Ascending aorta (tissue), 2 donors: ENCODE measurements around the gene VWC2. TPM values are rescaled to one million over a fixed set of nuclear protein-coding genes. Genes with fewer than 3 reads are reported as not detected.

ENCODE experiments used
- DNase-seq, 2 donors: peaks; one replicate each; pipeline ENCODE4 v3.0.0-alpha.2; 2019; ENCODE audit warnings: low spot score in 2 of 2
- H3K27ac ChIP-seq, 2 donors: fragments of 200-600 bp; sonication (generic); one replicate each; pipeline ENCODE4 v1.5.1; 2016 to 2017; ENCODE audit warnings: mild to moderate bottlenecking in 1 of 2
- H3K27me3 ChIP-seq: fragments of 200-600 bp; sonication (generic); one replicate; pipeline ENCODE4 v1.5.1; 2017
- H3K36me3 ChIP-seq, 2 donors: fragments of 200-600 bp; sonication (generic); one replicate each; pipeline ENCODE4 v1.5.1; 2016
- H3K4me1 ChIP-seq, 2 donors: fragments of 200-600 bp; sonication (generic); one replicate each; pipeline ENCODE4 v1.5.1; 2016 to 2017; ENCODE audit warnings: mild to moderate bottlenecking in 1 of 2
- H3K4me3 ChIP-seq, 2 donors: fragments of 200-600 bp; sonication (generic); one replicate each; pipeline ENCODE4 v1.5.1; 2016 to 2017; ENCODE audit warnings: mild to moderate bottlenecking in 1 of 2
- H3K9me3 ChIP-seq, 2 donors: fragments of 200-600 bp; sonication (generic); one replicate each; pipeline ENCODE4 v1.5.1; 2016
- intact Hi-C: fragments of 100-400 bp; cut with DNase I; formaldehyde crosslinking; loops from one replicate; pipeline ENCODE4 v1.15.1; 2023
- total RNA-seq: library from RNA; depleted of rRNA; stranded (reverse); fragments of >200 nt; gene quantifications from one replicate; pipeline ENCODE4 v1.1.0, GENCODE V29; 2016
- TF ChIP-seq, protein P1 (sequence below), 3 experiments: fragments of 200-600 bp in 2 of 3; fragments of 450-650 bp in 1 of 3; sonication (generic) in 2 of 3; IDR thresholded peaks; one replicate each; pipeline ENCODE4 v1.5.1; 2016 to 2019; ENCODE audit warnings: antibody characterized with exemption in 3 of 3, mild to moderate bottlenecking in 1 of 3, moderate library complexity in 1 of 3

Gene VWC2
- total RNA-seq, 1 donor from 2014 or later, result not detected

DNA sequence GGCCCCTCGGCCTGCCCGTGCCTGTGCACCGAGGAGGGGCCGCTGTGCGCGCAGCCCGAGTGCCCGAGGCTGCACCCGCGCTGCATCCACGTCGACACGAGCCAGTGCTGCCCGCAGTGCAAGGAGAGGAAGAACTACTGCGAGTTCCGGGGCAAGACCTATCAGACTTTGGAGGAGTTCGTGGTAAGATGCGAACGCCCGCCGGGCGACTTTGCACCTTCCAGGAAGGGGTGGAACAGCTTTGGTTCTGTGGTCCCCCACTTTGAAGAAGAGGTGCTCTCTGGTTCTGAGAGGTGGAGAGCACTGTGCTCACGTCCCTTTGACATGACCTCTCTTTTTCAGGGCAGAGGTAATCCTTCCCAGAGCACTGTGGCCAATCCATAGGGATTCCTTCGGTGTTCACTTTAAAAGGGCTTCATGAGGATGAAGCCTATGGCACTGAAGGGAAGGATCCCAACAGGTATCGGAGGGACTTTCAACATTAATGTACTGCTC, 2.6 kb downstream of the VWC2 start:
- peaks cover 16 to 18% of the 10 kb centered on the region in 2 donors for H3K4me1 ChIP-seq
- no peak for DNase-seq
- H3K27ac ChIP-seq, result no peak overlapping the region
- no peaks in the 10 kb centered on the region for H3K9me3 ChIP-seq
- TF ChIP-seq, protein P1, sequence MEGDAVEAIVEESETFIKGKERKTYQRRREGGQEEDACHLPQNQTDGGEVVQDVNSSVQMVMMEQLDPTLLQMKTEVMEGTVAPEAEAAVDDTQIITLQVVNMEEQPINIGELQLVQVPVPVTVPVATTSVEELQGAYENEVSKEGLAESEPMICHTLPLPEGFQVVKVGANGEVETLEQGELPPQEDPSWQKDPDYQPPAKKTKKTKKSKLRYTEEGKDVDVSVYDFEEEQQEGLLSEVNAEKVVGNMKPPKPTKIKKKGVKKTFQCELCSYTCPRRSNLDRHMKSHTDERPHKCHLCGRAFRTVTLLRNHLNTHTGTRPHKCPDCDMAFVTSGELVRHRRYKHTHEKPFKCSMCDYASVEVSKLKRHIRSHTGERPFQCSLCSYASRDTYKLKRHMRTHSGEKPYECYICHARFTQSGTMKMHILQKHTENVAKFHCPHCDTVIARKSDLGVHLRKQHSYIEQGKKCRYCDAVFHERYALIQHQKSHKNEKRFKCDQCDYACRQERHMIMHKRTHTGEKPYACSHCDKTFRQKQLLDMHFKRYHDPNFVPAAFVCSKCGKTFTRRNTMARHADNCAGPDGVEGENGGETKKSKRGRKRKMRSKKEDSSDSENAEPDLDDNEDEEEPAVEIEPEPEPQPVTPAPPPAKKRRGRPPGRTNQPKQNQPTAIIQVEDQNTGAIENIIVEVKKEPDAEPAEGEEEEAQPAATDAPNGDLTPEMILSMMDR (IDR thresholded peaks at IDR 0.05), result no peak
- intact Hi-C loops, result no loop called here
- H3K36me3 ChIP-seq, result no peaks in the 10 kb centered on the region
- peak overlapping the region; percentile 53 to 65 for H3K4me3 ChIP-seq
- H3K27me3 ChIP-seq, result peaks cover 8% of the 10 kb centered on the region

DNA sequence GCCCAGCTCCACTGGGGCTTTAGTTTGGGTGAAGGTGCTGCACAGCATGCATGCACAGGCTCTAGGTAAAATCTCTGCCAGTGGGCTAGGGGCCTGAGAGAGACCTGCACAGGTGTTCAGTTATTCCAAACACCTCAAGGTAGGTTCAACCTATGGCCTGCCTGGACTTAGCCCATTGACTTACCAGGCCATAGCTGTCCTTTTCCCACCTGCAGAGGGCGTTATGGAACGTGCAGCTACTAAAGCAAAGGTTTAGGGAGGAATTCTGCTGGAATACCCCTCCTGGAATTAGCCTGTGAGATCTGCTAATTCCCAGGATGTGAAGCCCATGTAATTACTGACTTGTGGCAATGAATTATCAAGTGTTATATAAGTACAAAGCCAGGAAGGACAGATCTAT, 3.6 kb downstream of the VWC2 start:
- Histone ChIP-seq H3K4me1 (peaks cover 16 to 18% of the 10 kb centered on the region in 2 donors), H3K4me3 (no peak overlapping the region), H3K36me3 (no peaks in the 10 kb centered on the region), H3K27ac (no peak overlapping the region), H3K9me3 (no peaks in the 10 kb centered on the region), H3K27me3 (peaks cover 8% of the 10 kb centered on the region)
- TF ChIP-seq, protein P1 (IDR thresholded peaks at IDR 0.05), result no peak
- intact Hi-C loops, result no loop called here
- no peak for DNase-seq

DNA sequence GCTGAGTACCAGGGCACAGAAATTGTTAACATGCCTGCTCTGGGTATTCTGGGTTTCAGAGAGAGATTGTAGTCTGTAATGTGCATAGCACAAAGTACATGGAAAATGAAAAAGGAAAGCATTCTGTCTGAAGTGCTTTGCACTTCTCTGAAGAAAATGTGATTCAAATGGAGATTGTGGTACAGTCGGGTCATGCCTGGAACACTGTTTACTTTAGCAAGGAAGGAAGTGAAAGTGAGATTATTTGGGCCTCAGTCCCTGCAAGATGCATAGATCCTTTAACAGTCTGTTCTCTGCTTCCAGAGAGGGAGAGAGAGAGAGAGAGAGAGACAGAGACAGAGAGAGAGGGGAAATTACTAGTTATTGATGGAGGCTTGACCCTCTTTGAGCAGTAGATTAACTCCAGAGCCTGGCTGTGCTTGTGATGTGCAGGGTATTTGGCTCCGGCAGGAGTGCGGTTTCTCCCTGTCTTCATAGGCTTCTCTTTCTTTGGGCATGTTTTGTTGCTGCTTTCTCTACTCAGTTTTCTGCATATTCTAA, 5.4 kb downstream of the VWC2 start:
- intact Hi-C loops, result no loop called here
- Histone ChIP-seq H3K27me3 (peaks cover 2% of the 10 kb centered on the region), H3K9me3 (no peaks in the 10 kb centered on the region), H3K4me1 (peaks cover 11 to 12% of the 10 kb centered on the region in 2 donors), H3K36me3 (no peaks in the 10 kb centered on the region), H3K4me3 (no peak overlapping the region), H3K27ac (no peak overlapping the region)
- no peak for DNase-seq
- TF ChIP-seq, protein P1 (IDR thresholded peaks at IDR 0.05), result no peak

DNA sequence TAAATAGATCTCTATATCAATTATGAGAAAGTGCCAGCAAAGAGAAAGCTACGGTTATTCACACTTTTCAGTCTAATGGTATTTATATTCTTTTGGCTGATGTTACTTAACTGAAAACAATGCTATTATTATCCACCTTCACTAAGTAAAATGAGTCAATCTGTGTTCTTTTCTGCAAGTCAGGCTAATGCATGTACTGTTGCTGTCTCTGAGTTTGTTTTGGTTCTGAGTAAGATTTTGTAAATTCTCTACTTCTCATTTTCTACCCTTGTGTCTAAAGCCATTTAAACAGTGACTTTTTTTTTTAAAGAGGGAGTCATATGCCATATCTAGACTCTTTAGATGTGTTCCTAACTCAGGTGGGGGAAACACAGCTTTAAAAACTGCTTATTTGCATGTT, 7.5 kb downstream of the VWC2 start:
- TF ChIP-seq, protein P1 (IDR thresholded peaks at IDR 0.05), result no peak

DNA sequence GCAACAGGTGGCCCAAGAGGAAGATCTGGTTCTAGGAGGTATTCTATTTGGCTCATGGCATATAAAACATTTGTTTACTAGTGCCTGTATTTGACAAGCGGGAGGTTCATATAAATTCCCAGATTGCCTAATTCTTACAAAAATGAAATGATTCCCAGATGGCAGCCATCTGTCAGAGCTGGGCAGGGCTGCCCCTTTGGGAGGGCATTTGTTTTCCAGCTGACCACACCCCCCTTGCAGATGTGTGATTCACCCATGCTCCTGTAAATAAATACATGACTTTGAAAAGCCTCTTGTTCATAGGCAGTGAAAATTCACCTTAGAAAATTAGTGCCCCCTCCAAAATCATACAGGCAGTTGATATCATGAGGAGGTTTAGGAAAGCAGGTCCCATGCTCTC, 8.6 kb downstream of the VWC2 start:
- no peak for DNase-seq
- intact Hi-C loops, result no loop called here
- TF ChIP-seq, protein P1 (IDR thresholded peaks at IDR 0.05), result no peak
- H3K36me3 ChIP-seq, result no peaks in the 10 kb centered on the region
- no peaks in the 10 kb centered on the region for H3K4me1 ChIP-seq
- no peaks in the 10 kb centered on the region for H3K27me3 ChIP-seq
- H3K27ac ChIP-seq, result no peak overlapping the region
- no peak overlapping the region for H3K4me3 ChIP-seq
- no peaks in the 10 kb centered on the region for H3K9me3 ChIP-seq

More for the DNA sequence above, 7.5 kb downstream of the VWC2 start:
- intact Hi-C loops, result no loop called here
- H3K4me1 ChIP-seq, result no peaks in the 10 kb centered on the region
- no peak for DNase-seq
- H3K27ac ChIP-seq, result no peak overlapping the region
- H3K4me3 ChIP-seq, result no peak overlapping the region
- H3K9me3 ChIP-seq, result no peaks in the 10 kb centered on the region
- H3K36me3 ChIP-seq, result no peaks in the 10 kb centered on the region
- H3K27me3 ChIP-seq, result peaks cover 2% of the 10 kb centered on the region

DNA sequence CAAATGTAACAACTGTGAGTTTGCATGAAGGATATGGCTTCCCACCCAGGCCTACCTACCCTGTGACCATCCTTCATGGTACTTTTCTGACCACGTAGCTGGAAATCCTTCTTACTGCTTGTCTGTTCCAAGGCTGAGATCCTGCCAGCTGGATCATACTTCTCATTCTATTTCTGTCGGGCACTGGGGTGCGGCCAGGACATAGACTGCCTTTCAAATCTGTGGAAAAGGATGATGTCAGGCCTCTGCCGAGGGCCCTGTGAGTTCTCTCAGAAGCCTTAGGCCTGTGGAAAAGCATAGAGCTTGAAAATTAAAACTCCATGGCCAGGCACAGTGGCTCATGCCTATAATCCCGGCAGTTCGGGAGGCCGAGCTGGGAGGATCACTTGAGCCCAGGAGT, 10.0 kb downstream of the VWC2 start:
- no peaks in the 10 kb centered on the region for H3K36me3 ChIP-seq
- peak in 1 of 2 donors; percentile 72 for DNase-seq
- TF ChIP-seq, protein P1 (IDR thresholded peaks at IDR 0.05), result no peak
- H3K9me3 ChIP-seq, result no peaks in the 10 kb centered on the region
- no peaks in the 10 kb centered on the region for H3K27me3 ChIP-seq
- H3K4me3 ChIP-seq, result no peak overlapping the region
- no peaks in the 10 kb centered on the region for H3K4me1 ChIP-seq
- H3K27ac ChIP-seq, result no peak overlapping the region
- intact Hi-C loops, result no loop called here
